ENCODE data around the gene GPBP1.

The GPBP1 gene

GRCh38 chr5:57173319-57174127, at the start of gene GPBP1:
Gene GPBP1, plus strand, starts transcription at chr5:57174059. Its CDS starts 40,072 bp downstream, at chr5:57214131.
- H3K27ac ChIP-seq, result peak within 1 kb of the TSS; percentile 99
- TF ChIP-seq ZFX (IDR thresholded peaks at IDR 0.05; ENCODE audit: borderline replicate concordance), result no peak
- peak; percentile 9; the same call in 1 of the 2 replicates for TF ChIP-seq CTCF (IDR thresholded peaks at IDR 0.05)

- no peak for TF ChIP-seq CTCF (IDR thresholded peaks at IDR 0.05)
- no peak for TF ChIP-seq ZFX (IDR thresholded peaks at IDR 0.05; ENCODE audit: borderline replicate concordance)
- H3K27ac ChIP-seq, result no peak overlapping the region
Measured at GRCh38 chr5:57128325-57128724, 45.5 kb upstream of the GPBP1 start.

GRCh38 chr5:57133574-57133973, 40.3 kb upstream of the GPBP1 start:
- TF ChIP-seq CTCF (IDR thresholded peaks at IDR 0.05), result no peak
- no peak for TF ChIP-seq ZFX (IDR thresholded peaks at IDR 0.05; ENCODE audit: borderline replicate concordance)
- no peak overlapping the region for H3K27ac ChIP-seq

- no peak overlapping the region for H3K27ac ChIP-seq
- no peak for TF ChIP-seq CTCF (IDR thresholded peaks at IDR 0.05)
- TF ChIP-seq ZFX (IDR thresholded peaks at IDR 0.05; ENCODE audit: borderline replicate concordance), result no peak
Measured at GRCh38 chr5:57137401-57137800, 36.5 kb upstream of the GPBP1 start.

- no peak for TF ChIP-seq ZFX (IDR thresholded peaks at IDR 0.05; ENCODE audit: borderline replicate concordance)
- TF ChIP-seq CTCF (IDR thresholded peaks at IDR 0.05), result no peak
- H3K27ac ChIP-seq, result no peak overlapping the region
Measured at GRCh38 chr5:57152316-57152715, 21.5 kb upstream of the GPBP1 start.

- no peak overlapping the region for H3K27ac ChIP-seq
- no peak for TF ChIP-seq ZFX (IDR thresholded peaks at IDR 0.05; ENCODE audit: borderline replicate concordance)
- TF ChIP-seq CTCF (IDR thresholded peaks at IDR 0.05), result no peak
Measured at GRCh38 chr5:57155033-57155432, 18.8 kb upstream of the GPBP1 start.

- H3K27ac ChIP-seq, result no peak overlapping the region
- TF ChIP-seq CTCF (IDR thresholded peaks at IDR 0.05) (no peak), ZFX (IDR thresholded peaks at IDR 0.05; ENCODE audit: borderline replicate concordance) (no peak)
Measured at GRCh38 chr5:57157131-57157530, 16.7 kb upstream of the GPBP1 start.
